SKM-1 treated with dmso at 0.1 percent for 144 hours (cell line): Measurements from ENCODE around the gene SERTAD1.
"Not testable (repeated sequence)": the region's sequence is repeated elsewhere in the genome, so short reads cannot be mapped to it uniquely, and the experiment has no call there.

Source experiments
- DNase-seq: peaks from one replicate; lab custom pipeline; 2025; ENCODE audit not compliant: unreplicated experiment; lab: John Stamatoyannopoulos, UW

SERTAD1 gene

DNA sequence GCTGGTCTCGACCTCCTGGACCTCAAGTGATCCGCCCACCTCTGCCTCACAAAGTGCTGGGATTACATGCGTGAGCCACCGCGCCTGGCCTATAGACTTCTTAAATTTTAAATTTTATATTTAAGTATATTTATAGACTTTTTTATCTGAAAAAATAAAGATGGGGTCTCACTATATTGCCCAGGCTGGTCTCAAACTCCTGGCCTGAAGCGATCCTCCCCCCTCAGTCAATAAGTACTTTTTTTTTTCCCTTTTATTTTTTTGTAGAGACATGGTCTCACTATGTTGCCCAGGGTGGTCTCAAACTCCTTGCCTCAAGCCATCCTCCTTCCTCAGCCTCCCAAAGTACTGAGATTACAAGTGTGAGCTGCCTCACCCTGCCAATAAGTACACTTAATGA, 1.9 kb downstream of the SERTAD1 start:
- no peak for DNase-seq

DNA sequence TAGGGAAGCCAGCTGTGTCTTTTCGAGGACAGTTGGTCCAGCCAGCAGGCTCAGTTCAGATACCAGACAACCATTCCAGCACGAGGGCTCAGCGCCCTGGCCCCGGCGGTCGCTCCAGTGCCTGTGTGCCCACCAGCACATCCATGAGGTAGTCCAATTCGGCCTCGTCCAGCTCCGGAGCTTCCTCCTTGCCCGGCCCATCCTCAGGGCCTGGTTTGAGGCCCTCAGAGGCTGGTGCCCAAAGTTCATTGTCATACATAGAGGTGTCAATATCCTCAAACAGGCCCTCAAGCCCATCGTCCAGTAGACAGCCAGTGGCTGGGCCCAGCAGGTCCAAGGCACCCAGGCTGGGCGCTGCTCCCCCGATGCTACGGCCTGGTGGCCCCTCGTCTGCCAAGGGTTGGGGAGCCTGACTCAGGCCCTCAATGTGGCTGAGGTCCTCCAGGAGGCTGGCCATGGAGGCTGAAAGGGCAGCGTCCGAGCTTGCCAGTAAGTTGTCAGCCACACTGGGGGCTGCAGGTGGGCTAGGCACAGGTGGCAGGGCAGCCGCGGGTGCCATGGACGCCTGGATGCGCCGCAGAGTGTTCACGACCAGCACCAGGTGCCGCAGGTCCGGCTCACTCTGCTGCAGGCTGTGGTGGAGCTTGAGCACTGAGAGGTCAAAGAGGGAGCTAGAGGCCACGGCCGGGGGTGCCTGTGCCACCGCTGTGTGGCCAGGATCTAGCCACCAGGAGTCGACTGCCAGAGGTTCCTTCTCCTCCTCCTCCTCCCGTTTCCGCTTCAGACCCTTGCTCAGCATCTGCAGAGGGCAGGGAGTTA, 2.8 kb downstream of the SERTAD1 start:
- no peak for DNase-seq

DNA sequence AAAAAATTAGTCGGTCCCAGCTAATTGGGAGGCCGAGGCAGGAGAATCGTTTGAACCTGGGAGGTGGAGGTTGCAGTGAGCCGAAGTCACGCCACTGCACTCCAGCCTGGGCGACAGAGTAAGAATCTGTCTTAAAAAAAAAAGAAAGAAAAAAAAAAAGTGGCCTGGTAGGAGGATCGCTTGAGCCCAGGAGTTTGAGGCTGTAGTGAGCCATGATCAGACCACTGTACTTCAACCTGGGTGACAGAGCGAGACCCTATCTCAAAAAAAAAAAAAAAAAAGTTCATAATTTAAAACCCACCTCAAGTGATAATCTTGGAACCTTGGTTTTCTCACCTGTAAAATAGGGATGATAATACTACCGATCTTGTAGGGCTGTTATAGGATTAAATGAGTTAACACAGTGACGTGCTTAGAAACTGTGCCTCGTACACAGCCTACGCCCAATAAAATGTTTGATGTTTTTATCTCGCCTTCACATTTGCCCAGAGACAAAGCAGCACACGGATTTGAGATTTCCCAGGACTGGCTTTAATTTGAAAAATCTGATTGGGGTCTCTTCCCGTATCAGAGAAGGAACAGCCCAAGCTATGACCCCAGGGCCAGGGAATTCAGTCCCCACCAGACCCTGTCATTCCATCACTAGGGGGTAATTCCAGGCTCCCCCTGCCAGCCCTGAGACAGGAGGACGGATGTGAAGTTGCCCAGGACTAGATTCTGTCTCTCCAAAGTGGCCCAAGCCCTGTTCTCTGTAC, 3.6 kb downstream of the SERTAD1 start:
- no peak for DNase-seq

DNA sequence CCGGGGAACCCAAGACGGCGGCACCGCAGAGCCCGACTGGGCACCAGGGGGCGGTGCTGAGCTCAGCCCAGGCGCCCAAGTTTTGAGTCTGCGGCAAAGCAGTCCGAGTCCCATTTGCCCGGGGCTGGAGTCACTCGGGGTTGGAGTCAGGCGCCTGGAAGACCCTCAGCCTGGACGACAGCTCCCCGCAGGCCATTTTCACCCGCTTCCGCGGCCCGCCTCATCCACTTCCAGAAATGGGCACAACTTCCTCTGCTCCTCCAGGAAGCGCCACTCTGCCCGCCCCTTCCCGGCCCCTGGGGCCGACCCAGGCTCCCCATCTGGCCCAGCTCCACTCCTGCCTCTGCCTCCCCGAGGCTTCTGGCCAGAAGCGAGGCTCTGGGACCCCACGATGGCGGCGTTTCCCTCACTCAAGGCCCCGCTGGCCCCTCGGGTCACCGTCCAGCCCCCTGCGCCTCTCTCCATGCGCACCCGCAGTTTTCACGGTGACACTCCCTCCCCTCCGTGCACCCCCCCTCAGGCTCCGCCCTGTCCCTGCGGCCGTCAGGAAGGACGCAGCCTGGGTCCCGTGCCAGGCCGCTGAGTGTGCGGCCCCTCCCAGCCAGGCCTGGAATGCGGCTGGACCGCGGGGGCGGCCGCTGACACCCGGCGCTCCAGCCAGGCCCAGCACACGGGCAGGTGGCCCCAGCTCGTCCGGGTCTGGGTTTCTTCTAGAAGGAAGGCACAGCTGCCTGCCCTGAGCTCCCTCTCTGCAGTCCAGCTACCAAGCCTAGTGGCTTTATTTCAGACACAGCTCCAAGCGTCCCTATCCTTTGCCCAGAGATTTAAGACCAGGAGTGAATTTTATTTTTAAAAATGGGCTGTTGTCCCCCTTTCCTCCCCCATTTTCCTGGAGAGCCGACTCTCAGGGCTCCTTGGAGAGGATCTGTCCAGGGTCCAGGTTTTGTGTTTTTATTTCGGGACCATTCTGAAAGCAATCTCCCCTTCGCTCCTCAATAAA, 4.7 kb downstream of the SERTAD1 start:
- peak; percentile 78 for DNase-seq

DNA sequence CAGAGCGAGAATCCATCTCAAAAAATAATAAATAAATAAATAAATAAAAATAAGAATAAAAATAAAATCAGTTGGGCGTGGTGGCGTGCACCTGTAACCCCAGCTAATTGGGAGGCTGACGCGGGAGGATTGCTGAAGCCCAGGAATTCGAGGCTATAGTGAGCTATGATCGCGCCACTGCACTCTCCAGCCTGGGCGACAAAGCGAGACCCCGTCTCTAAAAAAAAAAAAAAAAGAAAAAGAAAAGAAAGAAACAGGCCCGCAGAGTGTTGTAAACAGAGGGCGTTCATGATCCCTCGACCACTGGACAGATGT, 5.4 kb downstream of the SERTAD1 start:
- no peak for DNase-seq

DNA sequence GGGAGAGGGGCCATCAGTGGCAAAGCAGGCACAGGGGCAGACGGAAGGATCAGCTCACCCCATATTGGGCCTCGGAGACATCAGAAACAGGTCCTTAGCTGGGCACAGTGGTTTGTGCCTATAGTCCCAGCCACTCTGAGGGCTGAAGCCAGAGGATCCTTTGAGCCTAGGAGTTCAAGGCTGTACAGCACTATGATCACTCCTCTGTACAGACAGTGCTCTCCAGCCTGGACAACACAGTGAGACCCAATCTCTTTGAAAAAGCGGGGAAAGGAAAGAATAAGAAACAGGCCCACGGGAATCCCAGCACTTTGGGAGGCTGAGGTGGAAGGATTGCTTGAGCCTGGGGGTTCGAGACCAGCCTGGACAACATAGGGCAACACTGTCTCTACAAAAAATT, 6.0 kb downstream of the SERTAD1 start:
- no peak for DNase-seq

DNA sequence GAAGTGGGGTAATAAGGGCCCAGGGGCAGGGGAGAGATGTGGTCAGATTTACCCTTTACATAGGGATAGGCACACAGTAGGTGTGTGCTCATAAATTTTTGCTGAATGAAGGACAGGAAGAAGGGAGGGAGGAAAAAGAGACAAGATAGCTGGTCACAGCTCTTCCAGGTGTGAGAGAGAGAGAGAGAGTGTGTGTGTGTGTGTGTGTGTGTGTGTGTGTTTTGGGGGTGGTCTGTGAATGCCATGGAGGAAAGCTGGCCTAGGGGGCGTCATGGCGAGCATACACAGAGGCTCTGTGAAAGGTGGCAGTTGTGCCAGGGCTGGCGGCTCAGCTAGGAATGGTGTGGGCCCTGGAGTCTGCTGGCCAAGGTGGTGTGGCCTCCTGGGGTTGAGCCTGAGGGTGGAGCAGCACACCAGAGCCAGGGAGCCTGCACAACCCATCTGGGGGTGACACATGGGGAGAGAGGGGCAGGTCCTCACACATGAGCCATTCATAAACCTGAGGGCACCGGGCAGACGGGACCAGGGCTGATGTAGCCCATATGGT, 6.7 kb downstream of the SERTAD1 start:
- DNase-seq, result no peak

DNA sequence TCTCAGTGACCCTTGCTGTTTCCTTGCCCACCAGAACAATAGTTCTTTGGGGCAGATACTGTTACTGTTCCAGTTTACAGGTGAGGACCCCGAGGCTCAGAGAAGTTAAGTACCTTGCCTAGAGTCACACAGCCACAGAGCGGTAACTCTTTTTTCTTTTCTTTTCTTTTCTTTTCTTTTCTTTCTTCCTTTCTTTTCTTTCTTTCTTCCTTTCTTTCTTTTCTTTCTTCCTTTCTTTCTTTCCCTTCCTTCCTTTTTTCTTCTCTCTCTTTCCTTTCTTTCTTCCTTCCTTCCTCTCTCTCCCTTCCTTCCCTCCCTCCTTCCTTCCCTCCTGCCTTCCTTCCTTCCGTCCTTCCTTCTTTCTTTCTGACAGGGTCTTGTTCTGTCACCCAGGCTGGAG, 7.8 kb downstream of the SERTAD1 start:
- DNase-seq, result no peak

DNA sequence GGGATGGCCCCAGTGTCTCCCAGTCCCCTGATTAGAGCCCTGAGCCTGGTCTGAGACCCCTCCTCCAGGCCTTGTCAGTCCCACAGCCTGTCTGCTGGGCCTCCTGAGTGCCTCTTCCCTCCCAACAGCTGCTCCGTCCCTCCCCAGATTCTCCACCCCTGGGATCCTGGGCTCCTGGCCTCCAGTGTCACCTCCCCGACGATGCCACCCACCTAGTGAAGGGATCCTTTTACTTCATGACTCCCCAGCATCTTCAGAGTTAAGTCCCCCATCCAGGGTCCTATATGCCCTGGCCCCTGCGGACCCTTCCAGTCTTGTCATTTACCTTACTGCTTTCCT, 8.2 kb downstream of the SERTAD1 start:
- no peak for DNase-seq

DNA sequence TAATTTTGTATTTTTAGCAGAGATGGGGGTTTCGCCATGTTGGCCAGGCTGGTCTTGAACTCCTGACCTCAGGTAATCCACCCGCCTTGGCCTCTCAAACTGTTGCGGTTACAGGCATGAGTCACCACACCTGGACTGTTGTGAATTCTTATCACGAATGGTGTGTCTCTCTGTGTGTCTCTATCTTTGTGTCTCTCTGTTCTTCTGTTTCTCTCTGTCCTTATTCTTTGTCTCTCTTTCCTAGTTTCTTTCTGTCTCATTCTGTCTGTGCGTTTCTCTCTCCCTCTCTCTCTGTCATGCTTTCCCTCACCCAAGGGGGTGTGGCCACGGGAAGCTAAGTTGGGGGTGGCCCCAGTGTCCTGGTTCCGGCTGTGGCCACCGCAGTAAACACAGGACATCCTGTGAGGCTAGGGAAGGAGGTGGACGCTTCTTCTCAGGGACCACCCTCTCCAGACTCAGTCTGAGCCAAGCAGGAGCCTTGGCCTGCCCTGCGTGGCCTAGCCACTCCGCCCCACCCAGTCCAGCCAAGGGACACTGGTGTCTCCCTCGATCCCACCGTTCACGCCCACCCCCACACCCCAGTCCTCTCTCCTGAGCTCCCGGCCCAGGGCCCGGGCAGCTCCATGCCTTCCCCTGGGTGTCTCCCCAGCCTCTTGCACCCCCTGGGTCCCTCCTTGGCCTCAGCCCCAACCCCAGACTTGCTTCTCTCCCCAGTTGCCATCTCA, 8.7 kb downstream of the SERTAD1 start:
- DNase-seq, result no peak

DNA sequence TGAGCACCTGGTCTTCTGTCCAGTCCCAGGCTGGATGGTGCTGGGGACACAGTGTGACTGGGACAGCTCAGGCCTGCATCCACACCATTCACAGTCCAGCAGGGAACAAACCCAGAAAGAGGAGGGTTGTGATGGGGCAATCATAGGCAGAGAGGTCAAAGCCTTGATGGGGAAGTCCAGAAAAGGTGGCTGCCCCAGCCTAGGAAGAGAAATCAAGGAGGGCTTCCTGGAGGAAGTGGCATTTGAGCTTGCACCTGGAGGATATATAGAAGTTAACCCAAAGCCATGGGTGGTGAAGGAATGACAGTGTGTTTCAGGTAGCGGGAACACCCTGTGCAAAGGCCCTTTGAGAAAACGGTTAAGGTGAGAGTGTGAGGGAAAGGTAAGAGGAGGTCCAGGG, 10.0 kb downstream of the SERTAD1 start:
- DNase-seq, result no peak

DNA sequence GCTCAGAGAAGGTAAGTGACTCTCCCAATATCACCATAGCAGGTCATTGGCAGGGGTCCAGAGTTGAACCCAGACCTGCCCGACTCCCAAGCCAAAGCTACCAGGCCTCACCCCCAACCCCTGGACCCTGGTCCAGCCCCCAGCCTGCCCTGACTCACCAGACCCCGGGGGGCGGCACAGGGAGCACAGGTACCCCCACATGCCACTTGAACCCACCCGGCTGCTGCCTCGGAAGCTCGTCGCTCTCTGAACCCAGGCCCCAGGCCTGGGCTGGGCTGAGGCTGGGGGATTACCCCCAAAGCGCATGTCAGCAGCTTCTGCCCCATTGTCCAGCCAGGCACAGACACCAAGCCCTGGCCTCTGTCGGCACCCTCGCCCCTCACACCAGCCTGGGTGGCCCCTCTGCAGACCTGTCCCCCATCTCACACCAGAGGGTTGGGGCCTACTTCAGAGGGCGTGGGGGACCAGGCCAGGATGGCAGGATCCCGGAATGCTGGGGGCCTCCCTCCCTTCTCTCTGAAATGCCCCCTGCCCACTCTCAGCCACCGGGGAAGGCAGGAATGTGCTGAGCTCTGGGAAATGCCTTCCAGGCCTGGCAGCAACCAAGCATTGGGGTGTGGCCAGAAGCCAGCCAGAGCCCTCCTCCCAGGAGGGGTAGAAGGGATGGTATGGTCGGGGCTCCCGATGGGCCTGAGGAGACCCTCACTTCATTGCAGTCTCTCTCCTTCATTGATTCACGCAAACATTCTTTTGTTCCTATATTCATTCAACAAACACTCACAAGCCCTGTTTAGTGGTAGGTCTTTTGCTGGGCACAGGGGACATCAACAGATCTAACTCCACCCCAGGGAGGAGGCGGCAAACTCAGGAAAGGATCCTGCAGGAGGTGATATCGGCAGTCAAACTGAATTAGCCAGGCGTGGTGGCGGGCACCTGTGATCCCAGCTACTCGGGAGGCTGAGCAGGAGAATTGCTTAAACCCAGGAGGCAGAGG, 11.0 kb downstream of the SERTAD1 start:
- DNase-seq, result no peak

DNA sequence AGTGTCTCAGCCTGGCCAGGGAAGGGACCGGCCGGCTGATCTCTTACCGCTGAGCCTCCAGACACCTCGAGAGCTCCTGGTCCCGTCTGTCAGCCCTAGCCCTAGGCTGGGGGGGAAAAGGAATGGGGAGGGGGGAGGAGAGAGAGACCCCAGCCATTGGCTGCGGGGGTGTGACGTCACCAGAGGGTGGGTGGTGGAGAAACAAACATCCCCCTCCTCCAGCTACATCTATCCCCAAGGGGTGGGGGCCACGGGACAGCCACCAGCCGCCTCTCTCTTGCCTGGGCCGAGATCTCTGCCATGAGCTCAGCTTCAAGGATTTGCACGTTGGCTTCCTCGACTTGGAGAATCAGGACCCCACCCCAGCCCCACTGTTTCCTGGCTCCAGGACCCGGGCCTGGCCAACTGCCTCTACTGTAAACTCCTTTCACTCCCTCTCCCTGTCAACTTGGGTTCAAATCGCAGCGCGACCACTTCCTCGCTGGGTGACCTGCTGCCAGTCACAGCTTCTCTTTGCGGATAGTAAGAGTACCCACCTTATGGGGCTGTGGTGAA, 12.4 kb downstream of the SERTAD1 start, which contains the start of gene PRX:
PRX (minus strand) TSS at position 88 of the 555 bp plus-strand sequence. CDS start 5,446 bp downstream, outside the sequence.
- no peak for DNase-seq

DNA sequence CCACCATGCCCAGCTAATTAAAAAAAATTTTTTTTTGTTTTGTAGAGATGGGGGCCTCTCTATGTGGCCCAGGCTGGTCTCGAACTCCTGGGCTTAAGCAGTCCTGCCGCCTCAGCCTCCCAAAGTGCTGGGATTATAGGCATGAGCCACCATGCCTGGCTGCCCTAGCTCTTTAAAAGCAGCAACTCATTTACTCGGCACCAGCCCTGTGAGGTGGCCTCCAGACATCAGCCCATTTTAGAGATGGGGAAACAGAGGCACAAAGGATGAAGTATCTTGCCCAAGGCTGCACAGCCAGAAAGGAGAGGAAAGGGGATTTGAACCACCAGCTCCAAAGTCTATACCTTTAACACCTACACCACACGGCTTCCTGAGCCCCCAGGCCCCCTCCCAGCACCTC, 12.9 kb downstream of the SERTAD1 start:
- no peak for DNase-seq

DNA sequence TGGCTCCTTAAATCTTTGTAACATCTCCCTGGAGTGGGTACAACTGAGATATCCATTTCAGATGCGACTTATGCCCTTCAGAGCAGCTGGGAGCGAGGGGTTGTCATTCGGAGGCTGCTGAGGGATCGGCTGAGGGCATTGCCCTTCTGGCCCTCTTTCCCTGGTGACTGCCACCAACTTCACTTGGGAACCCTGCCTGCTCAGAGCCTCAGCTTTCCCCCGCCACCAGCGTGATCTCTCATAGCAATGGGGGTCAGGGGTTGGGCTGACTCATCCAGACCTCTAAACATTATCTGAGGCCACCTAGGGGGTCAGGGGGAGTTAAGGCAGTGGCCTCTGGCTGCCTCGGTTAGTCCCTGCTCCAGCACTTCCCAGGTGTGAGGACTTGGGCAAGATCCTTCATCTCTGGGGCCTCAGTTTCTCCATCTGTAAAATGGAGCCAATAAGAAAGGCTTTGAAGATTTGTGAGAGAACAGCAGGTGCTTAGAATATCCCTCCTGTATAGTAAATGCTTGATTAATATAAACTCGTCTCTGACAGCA, 13.8 kb downstream of the SERTAD1 start:
- DNase-seq, result no peak

DNA sequence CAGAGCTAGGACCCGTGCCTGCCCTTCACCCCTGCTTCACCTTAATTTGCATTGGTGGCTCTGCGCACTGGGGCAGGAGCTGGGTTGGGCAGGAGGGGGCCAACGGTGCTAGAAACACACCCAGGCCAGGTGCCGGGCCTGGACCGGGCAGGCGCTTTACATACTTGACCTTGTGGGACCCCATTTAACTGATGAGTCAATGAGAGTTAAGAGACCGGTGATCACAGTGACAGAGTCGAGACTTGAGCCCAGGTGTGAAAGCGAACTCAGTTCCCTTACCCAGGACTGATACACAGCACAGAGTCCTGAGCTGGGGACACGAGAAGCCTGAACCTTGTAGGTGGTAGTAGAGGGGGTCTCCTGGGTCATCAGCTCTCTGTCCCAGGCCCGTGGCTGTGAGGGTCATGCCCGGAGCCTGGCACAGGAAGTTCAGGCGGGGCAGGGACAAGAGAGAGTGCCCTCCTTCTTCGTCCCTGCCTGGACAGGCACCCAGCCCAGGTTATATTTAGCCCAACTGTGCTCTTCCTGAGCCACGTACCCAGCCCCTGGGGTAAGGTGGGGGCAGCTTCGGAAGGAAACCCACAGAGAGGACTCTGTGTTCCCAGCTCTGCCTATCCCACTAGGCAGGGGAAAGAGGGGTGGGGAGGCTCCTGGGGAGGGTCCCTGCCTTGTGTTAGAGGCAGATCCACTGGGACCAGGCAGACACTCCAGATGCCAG, 14.5 kb downstream of the SERTAD1 start:
- no peak for DNase-seq

DNA sequence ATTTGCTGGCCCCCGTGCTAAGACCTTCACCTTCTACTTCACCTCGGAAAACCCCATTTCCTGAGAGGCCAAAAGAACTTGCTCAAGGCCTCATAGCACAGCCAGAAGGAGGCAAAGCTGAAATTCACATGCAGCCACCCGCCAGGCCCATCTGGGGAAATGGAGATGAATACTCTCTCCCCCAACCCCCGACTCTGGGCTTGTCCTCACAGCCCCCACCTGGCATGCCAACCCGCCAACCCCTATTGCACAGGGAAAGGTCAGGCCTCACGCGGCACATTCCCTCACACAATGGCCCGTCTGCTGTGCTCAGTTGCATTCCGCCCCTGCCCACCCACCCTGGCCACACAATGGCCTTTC, 15.8 kb downstream of the SERTAD1 start:
- no peak for DNase-seq

DNA sequence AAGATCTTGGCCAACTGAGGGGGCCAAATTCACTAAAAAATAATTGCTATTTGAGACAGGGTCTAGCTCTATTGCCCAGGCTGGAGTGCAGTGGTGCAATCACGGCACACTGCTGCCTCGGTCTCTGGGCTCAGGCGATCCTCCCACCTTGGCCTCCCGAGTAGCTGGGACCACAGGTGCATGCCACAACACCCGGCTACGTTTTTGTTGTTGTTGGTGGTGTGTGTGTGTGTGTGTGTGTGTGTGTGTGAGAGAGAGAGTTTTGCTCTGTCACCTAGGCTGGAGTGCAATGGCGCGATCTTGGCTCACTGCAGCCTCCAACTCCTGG, 17.2 kb downstream of the SERTAD1 start:
- not testable (repeated sequence) for DNase-seq
